ENCODE data around the gene PIRT.

The PIRT gene

GRCh38 chr17:10793256-10793655 is 44.6 kb downstream of the PIRT start:
- TF ChIP-seq TSHZ2 (CRISPR knock-in tag; IDR thresholded peaks at IDR 0.05) (no peak), ZNF70 (CRISPR knock-in tag; IDR thresholded peaks at IDR 0.05) (no peak), RARB (CRISPR knock-in tag; IDR thresholded peaks at IDR 0.05) (no peak), ZFP30 (CRISPR knock-in tag; IDR thresholded peaks at IDR 0.05) (no peak), PATZ1 (CRISPR knock-in tag; IDR thresholded peaks at IDR 0.05; ENCODE audit: borderline replicate concordance) (no peak), PPARA (CRISPR knock-in tag; IDR thresholded peaks at IDR 0.05; ENCODE audit: borderline replicate concordance) (no peak), BACH2 (CRISPR knock-in tag; IDR thresholded peaks at IDR 0.05; ENCODE audit: borderline replicate concordance) (no peak), POU6F1 (CRISPR knock-in tag; IDR thresholded peaks at IDR 0.05; ENCODE audit: borderline replicate concordance, low read depth) (no peak), TOX (CRISPR knock-in tag; IDR thresholded peaks at IDR 0.05; ENCODE audit: borderline replicate concordance) (no peak), ZNF565 (CRISPR knock-in tag; conservative IDR thresholded peaks at IDR 0.05; ENCODE audit: low read depth) (no peak), SNAI2 (CRISPR knock-in tag; IDR thresholded peaks at IDR 0.05) (no peak), ZC3H10 (CRISPR knock-in tag; IDR thresholded peaks at IDR 0.05) (no peak), ESRRG (CRISPR knock-in tag; IDR thresholded peaks at IDR 0.05) (no peak), OSR1 (CRISPR knock-in tag; IDR thresholded peaks at IDR 0.05) (no peak), ISL1 (CRISPR knock-in tag; IDR thresholded peaks at IDR 0.05) (no peak), CSRNP3 (CRISPR knock-in tag; IDR thresholded peaks at IDR 0.05) (no peak), CREB5 (CRISPR knock-in tag; IDR thresholded peaks at IDR 0.05; ENCODE audit: low read depth) (no peak), GLIS3 (CRISPR knock-in tag; IDR thresholded peaks at IDR 0.05) (no peak), CSDC2 (CRISPR knock-in tag; IDR thresholded peaks at IDR 0.05) (no peak), ZNF8 (CRISPR knock-in tag; IDR thresholded peaks at IDR 0.05) (no peak)
- no peak for ATAC-seq

- no peak for ATAC-seq
- TF ChIP-seq PATZ1 (CRISPR knock-in tag; IDR thresholded peaks at IDR 0.05; ENCODE audit: borderline replicate concordance) = no peak
- no peak for TF ChIP-seq PPARA (CRISPR knock-in tag; IDR thresholded peaks at IDR 0.05; ENCODE audit: borderline replicate concordance)
- TF ChIP-seq BACH2 (CRISPR knock-in tag; IDR thresholded peaks at IDR 0.05; ENCODE audit: borderline replicate concordance) = no peak
- no peak for TF ChIP-seq OSR1 (CRISPR knock-in tag; IDR thresholded peaks at IDR 0.05)
- no peak for TF ChIP-seq CSDC2 (CRISPR knock-in tag; IDR thresholded peaks at IDR 0.05)
- no peak for TF ChIP-seq TOX (CRISPR knock-in tag; IDR thresholded peaks at IDR 0.05; ENCODE audit: borderline replicate concordance)
- no peak for TF ChIP-seq POU6F1 (CRISPR knock-in tag; IDR thresholded peaks at IDR 0.05; ENCODE audit: borderline replicate concordance, low read depth)
- TF ChIP-seq RARB (CRISPR knock-in tag; IDR thresholded peaks at IDR 0.05) = no peak
- no peak for TF ChIP-seq SNAI2 (CRISPR knock-in tag; IDR thresholded peaks at IDR 0.05)
- no peak for TF ChIP-seq GLIS3 (CRISPR knock-in tag; IDR thresholded peaks at IDR 0.05)
- no peak for TF ChIP-seq ZFP3 (CRISPR knock-in tag; IDR thresholded peaks at IDR 0.05)
- TF ChIP-seq ZNF565 (CRISPR knock-in tag; conservative IDR thresholded peaks at IDR 0.05; ENCODE audit: low read depth) = no peak
- TF ChIP-seq ZNF8 (CRISPR knock-in tag; IDR thresholded peaks at IDR 0.05) = no peak
- no peak for TF ChIP-seq ZNF70 (CRISPR knock-in tag; IDR thresholded peaks at IDR 0.05)
- no peak for TF ChIP-seq CREB5 (CRISPR knock-in tag; IDR thresholded peaks at IDR 0.05; ENCODE audit: low read depth)
- no peak for TF ChIP-seq ESRRG (CRISPR knock-in tag; IDR thresholded peaks at IDR 0.05)
- TF ChIP-seq TCF4 (CRISPR knock-in tag; IDR thresholded peaks at IDR 0.05; ENCODE audit: borderline replicate concordance) = no peak
- TF ChIP-seq ZC3H10 (CRISPR knock-in tag; IDR thresholded peaks at IDR 0.05) = no peak
Measured at GRCh38 chr17:10792151-10792550, 45.7 kb downstream of the PIRT start.
